ENCODE data around the gene NTNG2. TPM values are rescaled to one million over a fixed set of nuclear protein-coding genes. Genes with fewer than 3 reads are reported as not detected.

The NTNG2 gene
- total RNA-seq, 1 experiment from 2014 or later: 6.0 TPM

DNA sequence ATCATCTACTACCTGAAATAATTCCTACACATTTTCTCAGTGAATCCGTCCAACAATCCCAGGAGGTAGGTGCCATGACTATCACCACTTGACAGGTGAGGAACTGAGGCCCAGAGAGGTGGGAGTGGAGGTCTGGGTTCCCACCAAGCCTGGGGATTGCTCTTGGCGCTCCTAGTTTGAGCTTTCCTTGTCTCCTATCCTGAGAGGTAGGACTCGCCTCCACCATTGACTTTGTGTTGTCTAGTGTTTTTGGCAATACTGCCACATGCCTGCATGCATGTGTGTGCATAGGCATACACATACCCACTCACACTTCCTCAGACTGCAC lies 6.3 kb upstream of the NTNG2 start:
- DNase-seq (no peak), ATAC-seq (no peak)
- CTCF ChIA-PET: no interaction called here
- Histone ChIP-seq H3K79me2 (ENCODE audit: low read length) (no peaks in the 10 kb centered on the region), H3K4me2 (ENCODE audit: low read length) (no peak overlapping the region), H3K36me3 (ENCODE audit: low read depth, low read length) (no peaks in the 10 kb centered on the region), H3K27me3 (ENCODE audit: low read length) (no peaks in the 10 kb centered on the region), H3K27ac (ENCODE audit: low read length) (no peak overlapping the region), H3K4me1 (ENCODE audit: insufficient read depth, low read length) (no peaks in the 10 kb centered on the region), H3K9me3 (ENCODE audit: low read length) (no peaks in the 10 kb centered on the region), H4K20me1 (ENCODE audit: low read length) (no peaks in the 10 kb centered on the region), H3K9ac (ENCODE audit: low read length) (no peak overlapping the region), H2AFZ (ENCODE audit: low read length) (no peak overlapping the region), H3K4me3 (ENCODE audit: low read length) (no peak overlapping the region), H3K9me2 (replicated peaks; ENCODE audit: low read length) (no peaks in the 10 kb centered on the region), H3F3A (ENCODE audit: low read length, unreplicated experiment) (no peaks in the 10 kb centered on the region)
- intact Hi-C loops (cut with micrococcal nuclease): no loop called here
- TF ChIP-seq EZH2 (IDR thresholded peaks at IDR 0.05; ENCODE audit: low read length, unreplicated experiment) (no peak), EZH2phosphoT487 (IDR thresholded peaks at IDR 0.05; ENCODE audit: borderline replicate concordance, low read length) (no peak)
- TF ChIP-seq, protein P1, sequence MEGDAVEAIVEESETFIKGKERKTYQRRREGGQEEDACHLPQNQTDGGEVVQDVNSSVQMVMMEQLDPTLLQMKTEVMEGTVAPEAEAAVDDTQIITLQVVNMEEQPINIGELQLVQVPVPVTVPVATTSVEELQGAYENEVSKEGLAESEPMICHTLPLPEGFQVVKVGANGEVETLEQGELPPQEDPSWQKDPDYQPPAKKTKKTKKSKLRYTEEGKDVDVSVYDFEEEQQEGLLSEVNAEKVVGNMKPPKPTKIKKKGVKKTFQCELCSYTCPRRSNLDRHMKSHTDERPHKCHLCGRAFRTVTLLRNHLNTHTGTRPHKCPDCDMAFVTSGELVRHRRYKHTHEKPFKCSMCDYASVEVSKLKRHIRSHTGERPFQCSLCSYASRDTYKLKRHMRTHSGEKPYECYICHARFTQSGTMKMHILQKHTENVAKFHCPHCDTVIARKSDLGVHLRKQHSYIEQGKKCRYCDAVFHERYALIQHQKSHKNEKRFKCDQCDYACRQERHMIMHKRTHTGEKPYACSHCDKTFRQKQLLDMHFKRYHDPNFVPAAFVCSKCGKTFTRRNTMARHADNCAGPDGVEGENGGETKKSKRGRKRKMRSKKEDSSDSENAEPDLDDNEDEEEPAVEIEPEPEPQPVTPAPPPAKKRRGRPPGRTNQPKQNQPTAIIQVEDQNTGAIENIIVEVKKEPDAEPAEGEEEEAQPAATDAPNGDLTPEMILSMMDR (conservative IDR thresholded peaks at IDR 0.05; ENCODE audit: low read depth, low read length): no peak
- BruUV-seq (replicated peaks): no TSS peak
- POLR2A ChIA-PET (ENCODE audit: unreplicated experiment): no interaction called here

DNA sequence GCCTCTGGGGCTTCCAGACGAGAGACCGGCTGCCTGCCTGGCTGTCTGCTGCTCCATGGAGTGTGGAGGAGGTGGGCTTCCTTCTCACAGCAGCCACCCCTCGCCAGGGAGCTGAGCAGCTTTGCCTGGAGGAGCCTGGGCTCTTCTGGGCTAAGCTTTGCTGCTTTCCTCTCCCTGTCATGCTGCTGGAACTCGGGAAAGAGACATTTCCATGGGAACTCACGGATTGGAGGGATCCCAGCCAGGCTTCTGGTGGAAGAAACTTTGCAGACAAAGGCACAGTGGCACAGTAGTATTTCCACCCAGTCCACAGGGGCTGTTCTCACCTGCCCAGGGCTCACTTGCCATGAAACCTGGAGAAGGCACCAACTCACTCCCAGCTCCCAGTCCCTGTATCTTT lies 5.6 kb upstream of the NTNG2 start:
- TF ChIP-seq EZH2 (IDR thresholded peaks at IDR 0.05; ENCODE audit: low read length, unreplicated experiment) (no peak), EZH2phosphoT487 (IDR thresholded peaks at IDR 0.05; ENCODE audit: borderline replicate concordance, low read length) (no peak)
- TF ChIP-seq, protein P1 (conservative IDR thresholded peaks at IDR 0.05; ENCODE audit: low read depth, low read length): no peak
- H3K9me2 ChIP-seq (replicated peaks; ENCODE audit: low read length): no peaks in the 10 kb centered on the region
- no peaks in the 10 kb centered on the region for H4K20me1 ChIP-seq (ENCODE audit: low read length)
- no peak overlapping the region for H3K9ac ChIP-seq (ENCODE audit: low read length)
- ChIA-PET CTCF (no interaction called here), POLR2A (ENCODE audit: unreplicated experiment) (no interaction called here)
- no peak overlapping the region for H3K4me2 ChIP-seq (ENCODE audit: low read length)
- H3K9me3 ChIP-seq (ENCODE audit: low read length): no peaks in the 10 kb centered on the region
- no peaks in the 10 kb centered on the region for H3K79me2 ChIP-seq (ENCODE audit: low read length)
- no peak overlapping the region for H3K27ac ChIP-seq (ENCODE audit: low read length)
- no peak overlapping the region for H3K4me3 ChIP-seq (ENCODE audit: low read length)
- no TSS peak for BruUV-seq (replicated peaks)
- intact Hi-C loops (cut with micrococcal nuclease): no loop called here
- H2AFZ ChIP-seq (ENCODE audit: low read length): no peak overlapping the region
- H3F3A ChIP-seq (ENCODE audit: low read length, unreplicated experiment): no peaks in the 10 kb centered on the region
- H3K27me3 ChIP-seq (ENCODE audit: low read length): no peaks in the 10 kb centered on the region
- no peaks in the 10 kb centered on the region for H3K36me3 ChIP-seq (ENCODE audit: low read depth, low read length)
- H3K4me1 ChIP-seq (ENCODE audit: insufficient read depth, low read length): no peaks in the 10 kb centered on the region
- DNase-seq: no peak
- no peak for ATAC-seq

DNA sequence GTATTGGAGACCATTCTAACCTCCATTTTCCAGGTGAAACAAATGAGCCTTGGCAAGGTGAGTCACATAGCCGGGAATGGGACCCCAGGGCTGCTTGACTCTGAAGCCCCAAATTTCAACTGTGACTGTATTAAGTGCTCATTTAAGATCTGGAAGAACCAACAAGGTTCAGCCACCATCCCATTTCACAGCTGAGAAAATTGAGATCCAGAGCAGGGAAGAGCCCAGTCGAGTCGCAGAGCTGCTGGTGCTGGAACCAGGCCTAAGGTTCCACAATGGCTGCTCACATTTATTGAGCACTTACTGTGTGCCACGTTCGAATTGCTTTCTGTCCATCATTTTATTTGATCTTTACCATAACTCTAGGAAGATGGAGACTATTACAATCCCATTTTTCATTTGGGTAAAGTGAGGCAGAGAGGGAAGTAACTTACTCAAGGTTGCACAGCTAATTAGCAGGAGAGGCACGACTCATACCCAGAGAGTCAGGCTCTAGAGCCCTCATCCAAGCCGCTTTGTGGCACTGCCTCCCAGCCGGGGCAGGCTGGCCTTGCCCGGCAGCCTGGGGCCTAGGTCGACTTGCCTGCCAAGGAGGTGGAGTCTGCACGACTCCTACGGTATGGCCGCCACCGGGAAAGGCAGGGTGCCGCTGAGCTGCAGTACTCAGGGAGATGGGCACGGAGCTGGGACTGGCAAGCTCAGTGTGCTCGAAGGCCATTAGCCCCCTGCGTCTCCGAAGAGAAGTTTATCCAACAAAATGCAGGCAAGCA lies 4.3 kb upstream of the NTNG2 start:
- Histone ChIP-seq H3K9ac (ENCODE audit: low read length) (no peak overlapping the region), H3K9me3 (ENCODE audit: low read length) (no peaks in the 10 kb centered on the region), H3K27me3 (ENCODE audit: low read length) (peaks cover 1% of the 10 kb centered on the region), H3K27ac (ENCODE audit: low read length) (no peak overlapping the region), H3K4me1 (ENCODE audit: insufficient read depth, low read length) (no peaks in the 10 kb centered on the region), H2AFZ (ENCODE audit: low read length) (no peak overlapping the region), H3K9me2 (replicated peaks; ENCODE audit: low read length) (no peaks in the 10 kb centered on the region), H3K36me3 (ENCODE audit: low read depth, low read length) (no peaks in the 10 kb centered on the region), H3K79me2 (ENCODE audit: low read length) (no peaks in the 10 kb centered on the region), H4K20me1 (ENCODE audit: low read length) (no peaks in the 10 kb centered on the region), H3K4me3 (ENCODE audit: low read length) (no peak overlapping the region), H3K4me2 (ENCODE audit: low read length) (no peak overlapping the region), H3F3A (ENCODE audit: low read length, unreplicated experiment) (no peaks in the 10 kb centered on the region)
- ChIA-PET POLR2A (ENCODE audit: unreplicated experiment) (no interaction called here), CTCF (no interaction called here)
- BruUV-seq (replicated peaks): no TSS peak
- TF ChIP-seq EZH2 (IDR thresholded peaks at IDR 0.05; ENCODE audit: low read length, unreplicated experiment) (no peak), EZH2phosphoT487 (IDR thresholded peaks at IDR 0.05; ENCODE audit: borderline replicate concordance, low read length) (no peak)
- TF ChIP-seq, protein P1 (conservative IDR thresholded peaks at IDR 0.05; ENCODE audit: low read depth, low read length): no peak
- DNase-seq (no peak), ATAC-seq (no peak)
- intact Hi-C loops (cut with micrococcal nuclease): no loop called here
